ENCODE measurements around the gene CTXND1. TPM values are rescaled to one million over a fixed set of nuclear protein-coding genes. Genes with fewer than 3 reads are reported as not detected.

CTXND1 gene
- polyA plus RNA-seq, 3 donors: not detected

GRCh38 chr15:80241508-80241907 lies 10.5 kb downstream of the CTXND1 start:
- 13% methylated on average over 3 of the region's 5 CpGs for WGBS (ENCODE audit: insufficient coverage)
- no peaks in the 10 kb centered on the region for H3K9me3 Mint-ChIP-seq
- no peak for TF ChIP-seq CTCF (IDR thresholded peaks at IDR 0.05)

GRCh38 chr15:80240276-80240675 lies 11.7 kb downstream of the CTXND1 start:
- Histone ChIP-seq H3K4me3 (replicated peaks in 1 of 3; ENCODE audit: low read depth in 2 of 3, low read length in 3 of 3) (no peak overlapping the region), H3K27ac (ENCODE audit: low read depth in 1 of 2, low read length in 2 of 2) (no peak overlapping the region), H3K9me3 (replicated peaks in 1 of 2; ENCODE audit: control insufficient read depth in 1 of 2, insufficient read depth in 1 of 2, low read length in 2 of 2) (no peaks in the 10 kb centered on the region), H3K9ac (ENCODE audit: insufficient read depth, low read length, poor library complexity, severe bottlenecking) (no peak overlapping the region), H4K20me1 (ENCODE audit: insufficient read depth, low read length) (no peaks in the 10 kb centered on the region), H3K79me2 (ENCODE audit: insufficient read depth, low read length) (no peaks in the 10 kb centered on the region), H3K4me2 (replicated peaks; ENCODE audit: extremely low read depth, low read length, poor library complexity, severe bottlenecking) (no peak overlapping the region), H2AFZ (ENCODE audit: insufficient read depth, low read depth, low read length, poor library complexity, severe bottlenecking) (no peak overlapping the region), H3K4me1 (ENCODE audit: control insufficient read depth in 1 of 2, insufficient read depth in 2 of 2, low read length in 2 of 2) (no peaks in the 10 kb centered on the region), H3K36me3 (replicated peaks in 1 of 2; ENCODE audit: control insufficient read depth in 1 of 2, insufficient read depth in 2 of 2, low read length in 2 of 2) (no peaks in the 10 kb centered on the region), H3K27me3 (ENCODE audit: control insufficient read depth in 2 of 2, insufficient read depth in 2 of 2, low read length in 2 of 2) (no peaks in the 10 kb centered on the region)
- no peaks in the 10 kb centered on the region for H3K36me3 Mint-ChIP-seq
- H3K4me1 Mint-ChIP-seq: no peaks in the 10 kb centered on the region
- no peak overlapping the region for H3K4me3 Mint-ChIP-seq
- H3K27ac Mint-ChIP-seq: no peak overlapping the region
- no peak for DNase-seq
- intact Hi-C loops (cut with micrococcal nuclease): no loop called here
- WGBS (ENCODE audit: insufficient coverage): no CpG with 5 or more reads among the region's 4 CpGs
- H3K27me3 Mint-ChIP-seq (ENCODE audit: low read depth in 3 of 3): peaks cover 10 to 33% (median 17%) of the 10 kb centered on the region in 3 donors
- no peak for TF ChIP-seq CTCF (IDR thresholded peaks at IDR 0.05)
- no peaks in the 10 kb centered on the region for H3K9me3 Mint-ChIP-seq

More at GRCh38 chr15:80241508-80241907, 10.5 kb downstream of the CTXND1 start:
- Histone ChIP-seq H3K36me3 (replicated peaks in 1 of 2; ENCODE audit: control insufficient read depth in 1 of 2, insufficient read depth in 2 of 2, low read length in 2 of 2) (no peaks in the 10 kb centered on the region), H4K20me1 (ENCODE audit: insufficient read depth, low read length) (no peaks in the 10 kb centered on the region), H3K27me3 (ENCODE audit: control insufficient read depth in 2 of 2, insufficient read depth in 2 of 2, low read length in 2 of 2) (peaks cover 0 to 2% of the 10 kb centered on the region in 2 donors), H3K9me3 (replicated peaks in 1 of 2; ENCODE audit: control insufficient read depth in 1 of 2, insufficient read depth in 1 of 2, low read length in 2 of 2) (no peaks in the 10 kb centered on the region), H3K4me3 (replicated peaks in 1 of 3; ENCODE audit: low read depth in 2 of 3, low read length in 3 of 3) (no peak overlapping the region), H3K4me1 (ENCODE audit: control insufficient read depth in 1 of 2, insufficient read depth in 2 of 2, low read length in 2 of 2) (no peaks in the 10 kb centered on the region), H3K79me2 (ENCODE audit: insufficient read depth, low read length) (no peaks in the 10 kb centered on the region), H2AFZ (ENCODE audit: insufficient read depth, low read depth, low read length, poor library complexity, severe bottlenecking) (no peak overlapping the region), H3K9ac (ENCODE audit: insufficient read depth, low read length, poor library complexity, severe bottlenecking) (no peak overlapping the region), H3K27ac (ENCODE audit: low read depth in 1 of 2, low read length in 2 of 2) (no peak overlapping the region), H3K4me2 (replicated peaks; ENCODE audit: extremely low read depth, low read length, poor library complexity, severe bottlenecking) (no peak overlapping the region)
- H3K4me3 Mint-ChIP-seq: peak overlapping the region in 1 of 2 donors; percentile 32
- DNase-seq: no peak
- H3K36me3 Mint-ChIP-seq: no peaks in the 10 kb centered on the region
- no peak overlapping the region for H3K27ac Mint-ChIP-seq
- H3K4me1 Mint-ChIP-seq: no peaks in the 10 kb centered on the region
- H3K27me3 Mint-ChIP-seq (ENCODE audit: low read depth in 3 of 3): peaks cover 12 to 39% (median 21%) of the 10 kb centered on the region in 3 donors
- intact Hi-C loops (cut with micrococcal nuclease): no loop called here
